GM19328 (cell line): ENCODE results near the gene CEP85.

Source experiments
- ATAC-seq: cut with Tn5 transposase; IDR thresholded peaks from one replicate; pipeline ENCODE4 v1.9.1; 2021; ENCODE audit warnings: mild to moderate bottlenecking, moderate library complexity; ENCODE audit not compliant: unreplicated experiment

The CEP85 gene

DNA sequence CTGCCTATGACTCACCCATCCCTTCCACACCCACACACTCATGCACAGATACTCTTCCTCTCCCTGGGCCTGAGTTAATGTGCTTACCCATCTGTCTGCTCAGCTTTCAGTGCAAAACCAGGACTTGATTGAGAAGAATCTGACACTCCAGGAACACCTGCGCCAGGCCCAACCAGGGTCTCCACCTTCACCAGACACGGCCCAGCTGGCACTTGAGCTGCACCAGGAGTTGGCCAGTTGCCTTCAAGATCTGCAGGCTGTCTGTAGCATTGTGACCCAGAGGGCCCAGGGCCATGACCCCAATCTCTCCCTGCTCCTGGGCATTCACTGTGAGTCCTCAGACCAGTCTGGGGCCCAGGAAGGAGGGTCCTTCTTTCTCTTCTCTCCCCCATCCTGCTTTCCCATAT lies 42.4 kb downstream of the CEP85 start:
- no peak for ATAC-seq

DNA sequence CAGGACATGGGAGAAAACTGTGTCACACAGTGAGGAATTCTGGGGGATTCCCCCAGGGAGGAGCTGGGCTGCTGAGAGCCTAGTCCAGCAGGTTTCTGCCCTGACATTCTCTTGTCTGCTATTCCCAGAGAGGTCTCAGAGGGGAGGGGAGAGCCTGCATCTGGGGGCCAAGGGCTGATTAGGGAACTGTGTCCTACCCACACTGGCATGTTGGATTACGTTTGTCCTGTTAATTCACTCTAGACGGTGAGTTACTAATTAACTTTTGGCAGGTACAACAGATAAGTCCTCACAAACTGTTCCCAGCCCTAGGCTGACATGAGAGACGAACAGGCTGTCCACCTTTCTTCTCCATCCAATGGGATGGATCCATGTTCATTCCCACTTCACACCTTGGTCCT lies 43.3 kb downstream of the CEP85 start:
- ATAC-seq: no peak

DNA sequence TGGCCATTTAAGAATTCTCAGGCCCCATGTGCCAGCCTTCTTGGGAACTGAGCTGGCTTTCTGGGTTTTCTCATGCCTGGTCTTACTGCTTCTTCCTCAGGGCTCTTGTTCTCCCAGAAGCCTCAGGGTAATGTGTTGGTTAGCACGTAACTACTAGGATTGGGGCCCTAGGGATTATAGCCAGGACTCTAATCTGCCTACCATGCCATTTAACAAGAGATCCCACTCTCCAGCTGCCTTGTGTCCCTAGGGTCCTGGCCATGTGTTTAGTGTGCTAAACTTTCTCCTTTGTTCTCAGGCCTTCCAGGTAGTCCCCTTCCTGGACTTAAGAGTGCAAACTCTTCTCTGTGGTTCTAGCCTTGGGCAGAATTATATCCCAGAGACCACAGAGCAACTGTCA lies 43.7 kb downstream of the CEP85 start:
- no peak for ATAC-seq

DNA sequence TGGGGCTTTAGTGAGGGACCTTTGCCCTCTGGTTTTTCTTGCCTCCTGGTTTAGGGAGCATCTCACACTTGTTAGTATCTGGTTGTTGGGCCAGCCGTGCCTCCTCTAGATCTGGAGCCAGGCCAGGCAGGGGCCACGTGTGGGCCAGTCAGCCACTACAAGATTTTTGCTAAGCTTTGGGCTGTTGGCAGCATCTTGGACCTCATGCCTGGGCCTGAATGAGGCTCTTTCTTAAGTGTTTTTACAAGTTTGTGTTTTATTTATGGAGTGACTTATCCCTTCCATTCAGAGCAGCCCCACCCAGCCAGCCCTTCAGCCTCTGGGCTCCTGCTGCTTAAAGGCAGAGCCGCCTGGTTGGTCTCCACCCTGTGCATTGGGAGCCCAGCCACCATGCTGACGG lies 44.3 kb downstream of the CEP85 start:
- no peak for ATAC-seq

DNA sequence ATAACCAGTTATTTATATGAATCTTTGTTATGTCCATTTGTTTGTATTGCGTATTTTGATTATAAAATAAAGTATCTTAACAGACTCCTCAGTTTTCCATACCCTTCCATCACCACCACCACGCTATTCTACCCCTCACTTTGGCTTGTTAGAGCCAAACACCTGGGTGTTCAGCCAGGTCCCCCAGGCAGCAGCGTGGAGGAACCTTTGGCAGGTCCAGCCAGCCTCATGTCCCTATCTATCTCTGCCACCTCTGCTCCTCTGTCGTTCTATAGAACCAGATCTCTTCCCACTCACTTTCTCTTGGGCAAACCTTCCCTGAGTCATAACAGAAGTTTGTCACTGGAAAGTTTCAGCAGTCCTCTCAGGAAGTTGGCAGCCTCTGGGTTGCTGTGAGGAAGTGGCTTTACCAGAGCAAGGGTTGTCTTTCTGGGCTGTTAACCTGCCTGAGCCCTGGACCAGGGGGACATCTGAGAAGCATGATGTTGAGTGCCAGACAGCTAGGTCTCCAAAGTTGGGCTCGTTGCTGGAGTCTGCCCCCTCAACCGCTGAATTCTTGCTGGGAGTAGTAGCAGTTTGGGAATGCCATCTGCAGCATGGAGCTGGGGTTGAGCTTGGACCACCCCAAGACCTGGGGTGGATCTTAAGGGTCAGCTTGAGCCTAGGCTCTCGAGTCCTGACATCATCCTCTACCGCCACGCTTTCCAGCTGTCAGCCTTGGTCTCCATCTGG lies 44.9 kb downstream of the CEP85 start:
- no peak for ATAC-seq

DNA sequence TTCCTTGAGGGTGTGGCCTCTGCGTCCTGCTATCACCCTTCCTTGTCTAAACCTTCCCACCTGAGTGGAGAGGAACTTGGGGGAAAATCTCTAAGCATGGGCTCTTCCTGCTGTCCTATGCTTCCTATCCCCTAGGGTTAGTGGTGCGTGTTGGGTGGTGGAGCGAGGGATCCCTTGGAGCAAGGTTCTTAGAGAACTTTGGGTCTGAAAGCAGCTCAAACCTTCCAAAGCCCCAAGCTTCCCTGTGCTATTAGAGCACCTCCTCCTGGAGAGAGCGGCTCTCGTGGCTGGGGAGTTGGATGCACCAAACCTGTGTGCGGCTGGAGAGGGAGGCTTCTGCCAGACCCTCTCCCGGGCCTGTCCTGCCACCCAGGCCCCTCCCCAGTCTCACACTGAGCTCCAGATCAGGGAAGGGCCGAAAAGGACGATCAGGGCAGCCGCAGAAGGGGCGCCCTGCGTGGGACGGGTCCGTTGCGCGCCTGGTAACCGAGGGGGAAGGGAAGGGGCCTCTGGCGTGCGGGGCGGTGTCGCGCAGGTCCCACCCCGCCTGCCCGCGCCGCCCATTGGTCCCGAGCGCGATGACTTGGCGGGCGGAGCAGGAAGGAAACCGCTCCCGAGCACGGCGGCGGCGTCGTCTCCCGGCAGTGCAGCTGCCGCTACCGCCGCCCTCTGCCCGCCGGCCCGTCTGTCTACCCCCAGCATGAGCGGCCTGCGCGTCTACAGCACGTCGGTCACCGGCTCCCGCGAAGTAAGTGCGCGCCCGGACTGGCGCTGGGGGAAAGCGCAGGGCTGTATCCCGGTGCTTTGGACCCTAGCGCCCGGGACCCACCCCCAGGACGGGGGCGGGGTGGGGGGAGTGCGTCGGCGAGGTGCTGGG lies 45.7 kb downstream of the CEP85 start, which contains the start of gene SH3BGRL3:
Gene SH3BGRL3 (plus strand): TSS at position 631 of the 877 bp plus-strand sequence. CDS start 70 bp downstream, at position 701.
- ATAC-seq: peak; percentile 58

DNA sequence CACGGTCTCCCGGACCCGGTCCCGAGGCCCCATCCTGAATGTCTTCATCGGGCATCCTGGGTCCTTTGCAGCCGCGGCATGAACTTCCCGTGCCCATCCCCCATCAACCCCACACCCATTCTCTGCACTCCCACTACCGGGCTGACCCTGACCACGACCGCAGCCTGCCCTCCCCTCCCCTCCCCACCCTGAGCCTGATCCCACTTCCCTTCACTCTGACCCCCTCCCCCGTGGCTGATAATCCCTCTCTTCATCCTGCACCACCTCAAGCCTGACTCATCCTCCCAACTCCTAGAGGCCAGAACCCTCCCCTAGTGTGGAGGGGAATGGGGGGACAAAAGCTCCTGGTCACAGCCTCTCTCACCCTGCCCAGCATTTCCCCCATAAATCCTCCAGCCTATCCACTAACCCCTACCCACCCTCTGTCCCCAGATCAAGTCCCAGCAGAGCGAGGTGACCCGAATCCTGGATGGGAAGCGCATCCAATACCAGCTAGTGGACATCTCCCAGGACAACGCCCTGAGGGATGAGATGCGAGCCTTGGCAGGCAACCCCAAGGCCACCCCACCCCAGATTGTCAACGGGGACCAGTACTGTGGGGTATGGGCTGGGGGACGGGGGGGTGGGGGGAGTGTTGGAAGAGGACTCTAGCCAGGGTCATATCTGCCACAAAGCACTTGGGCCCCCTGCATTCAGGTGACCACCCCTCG lies 46.5 kb downstream of the CEP85 start:
- no peak for ATAC-seq

DNA sequence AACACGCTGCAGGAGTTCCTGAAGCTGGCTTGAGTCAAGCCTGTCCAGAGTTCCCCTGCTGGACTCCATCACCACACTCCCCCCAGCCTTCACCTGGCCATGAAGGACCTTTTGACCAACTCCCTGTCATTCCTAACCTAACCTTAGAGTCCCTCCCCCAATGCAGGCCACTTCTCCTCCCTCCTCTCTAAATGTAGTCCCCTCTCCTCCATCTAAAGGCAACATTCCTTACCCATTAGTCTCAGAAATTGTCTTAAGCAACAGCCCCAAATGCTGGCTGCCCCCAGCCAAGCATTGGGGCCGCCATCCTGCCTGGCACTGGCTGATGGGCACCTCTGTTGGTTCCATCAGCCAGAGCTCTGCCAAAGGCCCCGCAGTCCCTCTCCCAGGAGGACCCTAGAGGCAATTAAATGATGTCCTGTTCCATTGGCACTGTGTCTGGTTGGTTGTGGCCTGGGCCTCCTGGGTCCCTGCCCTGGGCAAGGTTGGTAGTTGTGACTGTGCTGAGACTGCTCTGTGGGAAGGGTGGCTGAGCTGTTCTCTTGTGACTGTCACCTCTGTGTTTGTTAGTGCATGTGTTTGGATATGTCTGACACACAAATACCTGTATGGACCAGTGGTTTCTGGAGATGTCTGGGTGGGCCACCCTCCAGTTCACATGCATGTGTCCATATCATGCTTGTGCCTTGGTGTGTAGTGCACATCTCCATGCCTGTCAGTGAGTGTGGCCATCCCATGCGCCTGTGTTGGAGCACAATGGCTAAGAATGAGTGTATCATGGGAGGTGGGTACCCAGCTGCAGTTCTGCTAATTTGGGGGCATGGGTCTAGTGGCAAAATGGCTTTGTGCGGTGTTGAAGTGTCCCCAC lies 47.3 kb downstream of the CEP85 start:
- ATAC-seq: no peak

DNA sequence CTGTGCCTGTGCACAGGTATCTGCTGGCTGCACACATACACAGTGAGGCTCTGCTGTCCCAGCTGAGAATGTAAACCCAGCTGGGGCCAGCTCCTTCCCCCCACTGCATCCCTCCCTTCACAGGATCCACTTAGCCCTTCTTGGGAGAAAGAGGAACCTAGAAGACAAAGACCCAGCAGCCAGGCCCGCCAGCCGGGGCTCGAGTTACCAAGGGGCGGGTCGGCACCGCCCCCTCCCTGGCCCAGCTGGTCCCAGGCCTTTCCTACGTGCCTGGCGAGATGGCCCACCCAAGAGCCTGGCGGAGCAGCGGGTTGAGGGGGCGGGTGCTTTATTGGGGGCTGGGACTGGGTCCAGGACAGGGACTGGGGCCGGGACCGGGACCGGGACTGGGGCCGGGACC lies 48.0 kb downstream of the CEP85 start:
- no peak for ATAC-seq

DNA sequence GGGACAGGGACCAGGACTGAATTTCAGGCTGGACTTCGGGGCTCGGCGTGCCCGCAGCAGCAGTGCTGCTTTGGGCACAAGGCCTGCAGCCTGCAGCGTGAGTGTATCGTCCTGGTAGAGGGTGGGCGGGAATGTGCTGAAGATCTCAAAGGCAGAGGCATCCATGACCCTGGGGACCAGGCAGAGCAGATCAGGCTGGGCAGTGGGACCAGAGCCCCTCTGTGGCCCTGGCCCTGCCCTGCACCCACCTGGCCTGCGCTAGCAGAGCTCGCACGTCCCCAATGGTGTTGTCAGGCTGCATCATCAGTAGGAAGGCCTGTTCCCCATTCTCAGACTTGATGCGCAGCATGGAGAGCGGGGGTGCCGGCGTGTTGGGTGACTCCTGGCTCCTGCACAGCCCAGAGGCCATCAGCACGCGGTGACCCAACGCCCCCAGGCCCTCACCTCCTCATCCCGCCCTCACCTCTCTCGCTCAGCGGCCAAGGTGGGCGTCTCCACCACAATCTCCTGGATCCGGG lies 48.5 kb downstream of the CEP85 start:
- ATAC-seq: no peak

DNA sequence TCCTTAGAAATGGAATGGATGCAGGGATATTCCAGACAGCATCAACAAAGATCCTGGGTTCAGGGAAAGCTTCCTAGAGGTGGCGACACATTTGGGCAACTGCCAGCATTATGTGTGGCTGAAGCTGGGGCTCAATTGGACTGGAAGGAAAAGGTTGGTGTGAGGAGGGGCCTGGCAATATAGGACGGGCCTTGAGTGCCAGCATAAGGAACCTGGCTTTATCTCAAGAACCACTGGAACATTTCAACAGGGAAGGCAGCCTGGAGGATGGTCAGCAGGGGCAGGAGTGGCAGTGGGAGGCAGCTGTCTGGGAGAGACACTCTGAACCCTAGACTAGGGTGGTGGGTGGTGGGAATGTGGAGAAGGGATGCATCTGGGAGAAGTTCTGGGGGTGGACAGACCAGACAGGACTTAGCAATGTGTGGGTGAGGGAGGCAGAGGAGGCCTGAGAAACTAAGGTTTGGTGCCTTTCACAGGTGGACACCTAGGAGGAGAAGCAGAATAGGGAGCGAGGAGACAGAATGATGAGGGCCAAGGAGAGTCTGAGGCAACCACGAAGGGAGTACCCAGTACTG lies 49.4 kb downstream of the CEP85 start:
- no peak for ATAC-seq

DNA sequence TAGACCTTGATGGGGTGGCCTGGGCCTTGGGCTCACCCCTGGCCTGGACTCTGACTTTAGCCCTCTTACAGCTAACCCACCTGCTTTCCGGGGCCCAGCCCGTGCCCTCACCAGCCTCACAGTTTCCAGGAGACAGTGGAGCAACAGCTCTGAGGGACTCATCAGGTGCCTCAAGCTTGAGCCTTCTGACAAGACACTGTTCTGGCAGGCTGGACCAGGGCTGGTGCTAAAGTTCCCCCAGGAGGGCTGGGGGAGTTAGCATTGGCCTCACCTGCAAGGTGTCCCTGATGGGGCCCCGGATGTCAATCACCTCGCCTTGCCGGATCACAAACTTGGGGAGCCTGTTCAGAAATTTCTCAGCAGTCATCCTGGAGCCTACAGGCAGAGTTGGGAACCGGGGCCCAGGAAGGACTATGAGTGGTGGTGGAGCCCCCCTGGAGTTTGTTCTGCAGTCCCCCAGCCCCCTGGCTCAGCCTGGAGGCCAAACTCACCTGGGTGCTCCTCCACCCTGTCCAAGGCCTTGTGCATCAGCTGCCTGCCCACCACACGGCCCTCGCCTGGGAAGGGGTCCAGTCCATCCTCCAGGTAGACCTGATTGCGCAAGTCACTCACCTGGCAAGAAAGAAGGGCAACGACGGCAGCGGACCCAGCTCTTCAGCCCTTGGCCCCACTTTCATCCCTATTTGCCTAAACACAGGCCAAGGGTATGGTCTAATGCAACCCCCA lies 50.0 kb downstream of the CEP85 start:
- no peak for ATAC-seq

DNA sequence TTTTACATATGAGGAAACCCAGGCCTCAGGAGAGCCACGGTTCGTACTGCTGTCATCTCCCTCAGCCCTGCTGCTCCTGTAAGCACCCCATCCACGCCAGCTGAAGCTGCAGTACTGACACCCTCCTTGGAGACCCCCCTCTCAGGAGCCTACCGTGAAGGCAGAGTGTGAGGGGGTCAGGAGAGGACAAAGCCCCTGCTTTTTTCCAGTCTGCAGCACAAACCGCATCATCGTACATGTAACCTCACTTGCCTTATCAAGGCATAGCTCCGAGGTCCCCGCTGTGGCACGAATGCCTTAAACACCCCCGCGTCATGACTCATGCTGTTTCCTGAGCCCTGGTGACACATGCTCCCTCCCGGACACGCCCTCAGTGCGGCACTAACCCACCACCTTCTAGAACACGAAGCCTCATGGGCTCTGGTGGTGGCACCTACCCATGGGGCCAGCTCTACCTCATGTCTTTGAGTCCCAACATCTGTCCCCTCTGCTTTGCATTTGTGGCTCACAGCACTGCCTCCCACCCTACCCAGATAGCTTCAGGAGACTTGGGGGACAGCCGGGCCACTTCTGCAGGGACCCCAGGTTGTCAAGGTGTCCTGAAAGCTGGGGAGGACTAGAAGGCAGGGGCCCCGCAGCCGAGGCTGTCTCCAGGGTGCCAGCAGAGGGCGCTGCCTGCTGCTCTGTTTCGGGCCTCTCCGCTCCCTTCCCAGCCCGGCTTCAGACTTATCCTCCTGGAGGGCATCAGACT lies 50.8 kb downstream of the CEP85 start:
- no peak for ATAC-seq

DNA sequence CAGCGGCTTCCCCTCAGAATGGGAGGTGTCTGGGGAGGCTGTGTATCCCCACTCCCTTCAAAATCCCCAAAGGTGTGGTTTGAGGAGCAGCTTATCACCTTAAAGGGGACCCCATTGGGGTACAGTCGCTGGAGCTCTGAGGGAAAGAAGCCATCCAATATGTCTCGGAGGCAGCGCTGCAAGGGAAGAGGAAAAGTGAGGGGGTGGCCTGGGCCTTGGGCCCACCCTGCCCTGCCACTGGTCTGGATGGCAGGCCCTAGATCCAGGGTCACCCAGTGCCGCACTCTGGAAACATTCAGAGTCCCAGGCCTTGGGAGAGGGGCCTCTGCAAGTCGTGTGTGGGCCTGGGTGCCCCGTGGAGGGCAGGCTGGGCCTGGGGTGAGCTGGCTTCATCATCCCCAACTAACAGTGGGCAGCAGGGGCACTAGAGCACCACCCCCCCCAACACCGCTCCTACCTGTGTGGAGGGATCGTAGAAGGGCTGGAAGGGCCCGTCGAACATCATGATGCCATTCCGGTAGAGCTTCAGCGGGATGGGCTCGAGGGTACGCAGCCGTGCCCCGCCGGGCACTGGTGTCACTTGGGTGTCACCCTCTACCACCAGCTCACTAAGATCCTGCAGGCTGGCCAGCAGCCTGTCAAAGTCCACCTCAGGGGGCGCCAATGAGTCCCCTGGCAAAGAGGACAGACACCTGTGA lies 51.5 kb downstream of the CEP85 start:
- ATAC-seq: no peak

DNA sequence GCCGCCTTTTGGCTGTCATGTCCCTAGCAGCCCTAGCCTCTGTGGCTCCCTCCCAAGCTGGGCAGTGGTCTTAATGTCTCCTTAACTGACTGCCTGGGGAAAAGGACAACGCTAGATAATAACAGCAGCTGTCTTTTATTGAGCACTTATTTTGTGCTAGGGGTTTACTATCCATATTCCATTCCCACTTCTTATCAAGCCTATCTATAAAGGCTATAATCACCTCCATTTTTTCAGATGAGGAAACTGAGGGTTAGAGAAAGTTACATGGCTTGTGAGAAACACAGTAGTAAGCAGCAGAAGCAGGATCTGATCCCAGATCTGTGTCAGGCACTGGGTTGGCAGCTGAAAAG lies 52.0 kb downstream of the CEP85 start:
- ATAC-seq: no peak

DNA sequence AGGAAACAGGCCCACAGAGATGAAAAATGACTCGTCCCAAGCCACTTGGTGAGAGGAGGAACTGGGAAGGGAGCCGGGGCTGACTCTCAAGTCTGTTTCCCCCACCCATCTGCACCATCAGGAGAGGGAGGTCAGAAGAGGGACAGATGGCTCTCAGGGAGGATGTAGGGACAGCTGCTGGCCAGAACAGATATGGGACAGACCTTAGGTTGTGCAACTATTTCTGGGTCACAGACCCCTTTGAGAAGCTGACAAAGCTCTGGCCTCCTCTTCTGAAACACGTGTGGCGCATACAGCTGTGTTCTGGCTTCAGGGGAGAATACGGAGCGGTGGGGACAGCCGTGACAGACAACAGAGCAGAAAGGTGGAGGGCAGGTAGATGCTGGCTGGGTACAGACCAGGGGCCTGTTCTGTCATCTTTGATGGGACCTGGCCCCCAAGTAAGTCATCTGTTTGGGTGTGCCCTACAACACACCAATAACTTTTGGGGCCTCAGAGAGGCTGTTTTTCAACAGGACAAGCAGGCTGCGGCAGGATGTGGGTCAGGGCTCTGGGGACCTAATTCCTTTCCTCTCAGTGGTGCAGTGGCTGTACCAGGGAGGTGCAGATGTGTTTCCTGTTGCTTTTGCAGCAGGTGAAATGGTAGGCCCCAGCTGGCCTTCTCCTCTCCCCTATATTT lies 53.2 kb downstream of the CEP85 start:
- ATAC-seq: peak; percentile 30

DNA sequence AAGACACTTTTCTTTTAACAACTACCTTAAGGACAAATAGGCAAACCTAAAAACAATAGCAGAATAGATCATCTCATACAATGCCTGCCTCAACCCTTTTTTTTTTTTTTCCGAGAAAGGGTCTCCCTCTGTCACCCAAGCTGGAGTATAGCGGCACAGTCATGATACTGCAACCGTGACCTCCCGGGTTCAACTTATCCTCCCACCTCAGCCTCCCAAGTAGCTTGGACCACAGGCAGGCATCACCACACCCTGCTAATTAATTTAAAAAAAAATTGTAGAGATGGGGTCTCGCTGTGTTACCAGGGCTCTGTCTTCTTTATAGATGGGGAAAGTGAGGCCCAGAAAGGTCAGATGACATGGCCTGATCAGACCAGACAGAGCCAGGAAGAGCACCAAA lies 53.8 kb downstream of the CEP85 start:
- ATAC-seq: no peak
